Smooth muscle cell of trachea (primary cell): Measurements from ENCODE around the gene SLAMF8. TPM values are rescaled to one million over a fixed set of nuclear protein-coding genes. Genes with fewer than 3 reads are reported as not detected.

ENCODE experiments used
- total RNA-seq: library from RNA; depleted of rRNA; stranded (reverse); fragments of >200 nt; gene quantifications from 2 replicates; pipeline ENCODE4 v1.2.1, GENCODE V29; 2014

SLAMF8 gene
- total RNA-seq: not detected in 2 replicates

DNA sequence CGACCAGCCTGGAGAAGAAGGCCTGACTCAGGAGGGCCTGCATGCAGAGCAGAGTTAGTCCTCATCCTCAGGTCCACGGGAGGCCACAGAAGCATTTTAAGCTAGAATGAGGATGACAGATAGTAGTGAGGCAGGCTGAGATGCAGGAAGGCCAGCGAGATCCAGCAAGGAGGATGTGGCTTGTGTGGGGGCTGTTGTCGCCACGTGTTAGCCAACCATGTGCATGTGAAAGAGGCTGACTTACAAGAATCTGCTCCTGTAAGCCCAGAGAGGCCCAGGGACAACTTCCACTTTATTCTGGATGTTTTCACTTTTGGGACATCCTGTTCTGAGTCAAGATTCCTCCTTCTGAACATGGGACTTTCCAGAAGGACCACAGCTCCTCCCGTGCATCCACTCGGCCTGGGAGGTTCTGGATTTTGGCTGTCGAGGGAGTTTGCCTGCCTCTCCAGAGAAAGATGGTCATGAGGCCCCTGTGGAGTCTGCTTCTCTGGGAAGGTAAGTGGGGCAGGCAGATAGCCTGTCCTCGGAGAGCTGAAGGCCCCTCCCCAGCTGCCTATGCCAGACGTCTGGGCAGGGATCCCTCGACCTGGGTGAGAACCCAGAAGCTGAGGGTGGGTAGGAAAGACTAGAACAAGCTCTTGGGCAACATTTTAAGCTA is at the start of gene SLAMF8:
SLAMF8 (plus strand) TSS at position 433 of the 661 bp plus-strand sequence; CDS start at position 459, 26 bp downstream.

DNA sequence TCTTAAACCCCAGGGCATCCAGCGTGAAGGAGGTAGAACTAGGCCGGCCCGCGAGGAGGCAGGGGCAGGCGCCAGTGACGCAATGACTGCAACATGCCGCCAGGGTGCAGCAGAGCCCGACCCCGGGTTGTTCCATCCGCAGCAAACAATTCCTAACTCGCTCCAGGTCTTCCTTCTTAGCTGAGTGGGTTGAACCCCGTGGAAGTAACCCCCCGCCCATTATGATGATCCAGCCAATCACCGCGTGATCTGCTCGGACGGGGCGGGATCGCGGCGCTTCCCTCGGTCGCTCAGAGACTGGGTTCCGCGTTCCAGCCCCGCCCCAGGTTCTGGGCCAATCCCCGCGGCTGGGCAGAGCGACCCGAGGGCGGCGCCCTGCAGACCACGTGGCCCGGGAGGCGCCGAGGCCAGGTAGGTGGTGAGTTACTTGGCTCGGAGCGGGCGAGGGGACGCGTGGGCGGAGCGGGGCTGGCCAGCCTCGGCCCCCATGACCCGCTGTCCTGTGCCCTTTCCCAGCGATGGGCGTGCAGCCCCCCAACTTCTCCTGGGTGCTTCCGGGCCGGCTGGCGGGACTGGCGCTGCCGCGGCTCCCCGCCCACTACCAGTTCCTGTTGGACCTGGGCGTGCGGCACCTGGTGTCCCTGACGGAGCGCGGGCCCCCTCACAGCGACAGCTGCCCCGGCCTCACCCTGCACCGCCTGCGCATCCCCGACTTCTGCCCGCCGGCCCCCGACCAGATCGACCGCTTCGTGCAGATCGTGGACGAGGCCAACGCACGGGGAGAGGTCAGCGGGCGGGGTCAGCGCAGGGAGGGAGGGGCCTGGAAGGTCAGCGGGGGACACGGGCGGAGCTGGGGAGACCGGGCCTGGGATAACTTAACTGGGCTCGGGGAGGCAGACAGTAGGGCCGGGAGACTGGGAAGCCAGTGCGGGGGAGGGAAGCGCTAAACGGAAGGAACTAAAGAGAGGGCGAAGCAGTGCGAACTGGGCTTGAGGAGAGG is 45.8 kb upstream of the SLAMF8 start, which contains the start of gene DUSP23:
DUSP23 (plus strand) TSS at position 380 of the 1,000 bp plus-strand sequence; CDS start at position 519, 139 bp downstream.

GRCh38 chr1:159802111-159802510 is 24.6 kb upstream of the SLAMF8 start, which contains the start of gene FCRL6:
Gene FCRL6, plus strand, starts transcription at chr1:159802360. Its CDS starts 65 bp downstream, at chr1:159802425.

DNA sequence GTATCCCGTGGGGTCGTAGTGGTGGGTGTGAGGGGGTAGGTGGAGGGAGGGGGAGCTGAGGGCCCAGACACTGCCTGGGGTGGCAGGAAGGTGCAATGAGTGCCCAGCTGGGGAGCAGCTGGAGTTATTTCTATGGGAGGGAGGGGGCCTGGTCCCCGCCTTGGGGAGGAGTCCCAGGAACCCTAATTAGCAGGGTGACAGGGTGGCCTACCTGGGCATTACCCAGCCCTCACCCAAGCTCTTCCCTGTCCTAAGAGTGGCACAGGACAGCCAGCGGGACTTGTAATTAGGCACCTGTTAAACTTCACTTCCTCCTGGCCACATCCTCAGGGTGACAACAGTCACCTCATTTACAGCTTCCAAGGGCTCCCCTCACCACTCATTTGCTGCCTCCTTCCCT is 35.9 kb downstream of the SLAMF8 start, which contains the start of gene VSIG8:
VSIG8 (minus strand) TSS at position 101 of the 400 bp plus-strand sequence. CDS start 136 bp downstream, outside the sequence.

Other genes with a start within 250 kb of the SLAMF8 start
- not detected in 2 replicates for gene APCS, start 239.0 kb upstream of the SLAMF8 start, total RNA-seq
- not detected in 2 replicates for gene CRP, start 112.3 kb upstream of the SLAMF8 start, total RNA-seq
- 10.4 and 18.2 TPM in 2 replicates for gene DUSP23, start 45.9 kb upstream of the SLAMF8 start, total RNA-seq
- not detected in 2 replicates for gene FCRL6, start 24.5 kb upstream of the SLAMF8 start, total RNA-seq
- 0.15 and 0.17 TPM in 2 replicates for gene VSIG8, start 35.8 kb downstream of the SLAMF8 start, total RNA-seq
- 1.0 and 1.3 TPM in 2 replicates for gene CFAP45, start 73.3 kb downstream of the SLAMF8 start, total RNA-seq
- gene TAGLN2, start 98.6 kb downstream of the SLAMF8 start, total RNA-seq: 318 and 504 TPM in 2 replicates
- gene IGSF9, start 118.7 kb downstream of the SLAMF8 start, total RNA-seq: not detected in 2 replicates
- 0.33 TPM in 1 of 2 replicates, not detected in the other for gene SLAMF9, start 127.4 kb downstream of the SLAMF8 start, total RNA-seq
- 4.3 and 4.9 TPM in 2 replicates for gene PIGM, start 205.1 kb downstream of the SLAMF8 start, total RNA-seq
- under 0.01 TPM in 1 of 2 replicates, not detected in the other for gene KCNJ10, start 243.3 kb downstream of the SLAMF8 start, total RNA-seq